Activated effector memory CD4-positive, alpha-beta T cell treated with Interleukin-2 at 50 U/mL for 16 hours (primary cell): Measurements from ENCODE around the gene NAALADL2.
"Not testable (repeated sequence)": the region's sequence is repeated elsewhere in the genome, so short reads cannot be mapped to it uniquely, and the experiment has no call there.

Experiments used
- DNase-seq: peaks from one replicate; pipeline ENCODE4 v3.0.0-alpha.2; 2020

NAALADL2 gene

GRCh38 chr3:175077216-175077615, 218.1 kb downstream of the NAALADL2 start:
- DNase-seq: no peak

DNA sequence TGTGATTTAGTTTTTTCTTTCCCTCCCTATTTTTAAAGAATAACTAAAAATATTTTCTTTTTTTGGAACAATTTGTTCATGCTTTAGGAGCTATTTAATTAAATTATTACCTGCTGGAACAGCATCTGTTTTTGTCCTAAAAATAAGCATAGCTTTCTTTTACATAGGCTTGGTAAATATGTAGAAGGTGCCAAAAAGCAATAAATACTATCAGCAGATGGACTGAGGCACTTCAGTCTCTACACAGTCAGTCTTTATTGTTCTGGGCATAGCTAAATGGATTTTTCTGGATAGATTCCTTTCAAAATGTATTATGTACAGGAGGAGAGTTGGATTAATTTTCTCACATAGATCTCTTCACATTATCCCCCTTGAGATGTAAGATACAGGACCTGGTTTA, 223.5 kb downstream of the NAALADL2 start:
- DNase-seq: no peak

GRCh38 chr3:175087128-175087527, 228.0 kb downstream of the NAALADL2 start:
- DNase-seq: not testable (repeated sequence)

DNA sequence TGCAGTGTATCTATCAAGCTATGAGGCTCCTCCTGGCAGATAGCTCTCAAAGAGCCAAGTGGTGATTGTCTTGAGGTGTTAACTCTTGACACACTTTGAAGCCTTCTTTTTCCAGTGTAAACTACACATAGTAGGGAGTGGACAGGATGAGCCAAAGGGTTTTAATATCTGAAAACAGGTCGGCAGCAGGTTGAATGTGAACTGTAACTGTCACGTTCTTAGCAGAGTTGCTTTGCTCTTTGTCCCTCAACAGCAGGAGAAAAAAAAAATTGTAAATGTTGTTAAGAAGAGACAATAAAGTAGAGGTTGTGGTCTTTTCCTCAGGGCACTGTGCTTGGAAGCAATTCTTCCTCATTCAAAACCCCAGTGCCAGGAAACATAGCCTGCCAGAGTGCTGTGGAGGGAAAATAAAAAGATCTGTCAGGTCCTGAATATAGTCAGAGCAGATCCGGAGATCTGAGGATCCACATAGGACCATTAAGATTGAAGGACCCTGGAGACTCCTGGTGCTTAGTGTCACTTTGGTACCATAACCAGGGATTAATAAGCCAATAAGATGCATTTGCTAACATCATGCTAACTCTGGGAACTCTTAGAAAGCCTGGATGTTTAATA, 229.7 kb downstream of the NAALADL2 start:
- no peak for DNase-seq

DNA sequence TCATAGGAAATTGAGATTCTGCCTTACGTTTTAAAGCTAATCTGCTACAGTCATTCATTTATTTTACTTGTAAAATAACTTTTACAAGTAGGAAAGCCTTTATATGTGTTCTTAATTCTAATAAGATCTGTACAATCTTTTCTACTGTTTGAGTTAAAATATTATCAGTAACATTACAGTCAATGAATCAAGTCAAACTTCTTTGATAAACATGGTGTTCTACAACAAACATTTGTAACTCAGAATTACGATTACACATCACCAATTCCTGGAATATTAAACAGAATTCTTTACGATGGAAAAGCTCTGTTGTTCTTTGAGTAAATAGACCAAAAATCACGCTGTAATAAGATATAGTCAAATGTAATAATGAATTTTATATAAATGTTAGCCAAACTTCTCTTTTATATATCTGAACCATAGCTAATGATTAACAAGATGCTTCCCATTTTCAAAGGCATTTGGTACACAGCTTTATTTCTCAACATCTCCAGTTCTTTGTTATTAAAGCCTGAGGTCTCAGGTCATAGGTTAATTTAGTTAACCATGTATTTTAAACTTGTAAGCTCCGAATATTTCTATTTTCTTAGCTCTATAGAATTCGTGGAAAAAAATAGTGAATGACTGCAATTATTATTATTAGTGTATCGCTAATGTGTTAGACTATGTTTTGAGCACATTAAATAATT, 232.4 kb downstream of the NAALADL2 start:
- no peak for DNase-seq

DNA sequence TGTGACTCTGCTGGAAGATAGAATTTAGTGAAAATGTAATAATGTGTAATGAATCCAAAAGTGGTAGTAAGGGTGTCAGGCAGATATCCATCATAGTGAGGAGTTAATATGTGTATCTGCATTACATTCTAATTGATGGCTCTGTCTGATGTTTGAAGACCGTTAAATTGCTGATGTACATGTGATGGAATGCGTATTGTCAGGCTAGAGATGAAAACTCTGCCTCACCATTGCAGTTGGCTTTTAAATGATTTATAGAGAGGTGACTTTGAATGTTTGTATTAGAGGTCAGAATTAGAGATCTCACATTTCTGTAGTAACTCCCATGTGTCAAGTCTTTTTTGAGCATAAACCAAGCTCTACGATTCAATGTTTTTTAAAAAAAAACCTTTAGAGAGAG, 234.6 kb downstream of the NAALADL2 start:
- DNase-seq: no peak

GRCh38 chr3:175094344-175094743, 235.2 kb downstream of the NAALADL2 start:
- DNase-seq: no peak

GRCh38 chr3:175098644-175099043, 239.5 kb downstream of the NAALADL2 start:
- no peak for DNase-seq

DNA sequence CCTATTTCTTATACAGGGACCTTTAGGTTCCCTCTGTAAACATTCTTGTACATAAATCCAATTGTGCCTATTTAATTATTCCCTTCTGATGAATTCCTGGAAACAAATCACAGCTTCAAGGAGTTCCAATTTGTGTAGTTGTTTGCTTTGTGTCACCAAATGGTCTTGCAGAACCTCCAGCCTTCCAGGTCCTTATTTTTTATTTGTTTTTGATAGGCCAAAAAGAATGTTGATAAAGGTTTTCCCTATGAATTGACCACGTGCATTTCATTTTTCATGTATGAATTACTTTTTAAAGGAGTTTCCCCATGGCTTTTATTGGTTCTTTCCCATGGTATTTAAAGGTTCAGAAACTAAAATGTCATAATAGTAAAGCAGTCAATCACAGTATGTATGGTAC, 243.0 kb downstream of the NAALADL2 start:
- DNase-seq: no peak

DNA sequence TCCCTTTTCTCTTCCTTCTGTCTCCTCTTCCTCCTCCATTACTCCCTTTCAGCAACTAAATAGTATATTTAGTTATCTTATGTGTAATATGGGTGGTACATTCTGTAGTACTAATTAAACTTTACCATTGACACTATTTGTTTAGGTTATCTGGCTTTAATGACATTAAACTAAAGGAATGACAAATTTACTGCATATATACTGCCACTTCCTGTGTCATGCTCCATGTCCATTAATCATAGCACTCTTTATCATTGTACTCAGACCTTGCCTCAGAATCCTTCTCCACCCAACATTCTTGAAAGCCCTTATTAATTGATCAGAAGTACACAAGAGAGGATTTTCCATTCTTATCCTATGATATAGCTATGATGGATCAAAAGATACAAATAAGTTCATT, 244.2 kb downstream of the NAALADL2 start:
- no peak for DNase-seq

GRCh38 chr3:175105066-175105465, 245.9 kb downstream of the NAALADL2 start:
- DNase-seq: no peak

DNA sequence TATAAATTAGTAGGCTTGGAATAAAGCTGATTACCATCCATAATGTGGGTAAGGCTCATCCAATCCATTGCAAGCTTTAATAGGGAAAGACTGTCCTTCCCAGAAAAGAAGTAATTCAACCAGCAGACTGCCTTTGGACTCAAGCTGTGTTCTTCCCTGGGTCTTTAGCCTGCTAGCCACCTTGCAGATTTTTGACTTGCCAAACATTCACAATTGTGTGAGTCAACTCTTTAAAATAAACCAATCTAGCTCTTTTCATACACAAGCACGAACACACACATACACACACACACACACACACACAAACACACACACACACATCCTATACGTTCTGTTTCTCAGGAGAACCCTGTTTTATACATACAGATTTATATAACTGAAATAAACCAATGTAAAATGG, 248.1 kb downstream of the NAALADL2 start:
- no peak for DNase-seq

DNA sequence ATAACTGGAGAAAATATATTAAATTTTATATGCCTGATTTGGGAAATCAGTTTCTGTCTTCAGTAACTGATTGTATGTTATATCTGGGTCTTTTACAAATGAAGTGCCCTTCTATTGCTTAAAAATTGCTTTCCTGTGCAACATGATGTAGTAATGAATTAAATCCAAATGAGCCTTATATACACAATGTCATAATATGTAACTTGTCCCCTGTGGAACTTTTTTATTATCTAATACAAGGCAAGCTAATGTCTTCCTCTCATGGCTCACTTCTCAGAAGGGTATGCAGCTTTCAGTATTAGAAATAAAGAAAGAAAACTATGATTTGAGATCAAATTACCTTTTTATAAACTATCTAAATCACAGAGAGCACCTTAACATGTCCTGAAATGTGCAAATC, 248.9 kb downstream of the NAALADL2 start:
- no peak for DNase-seq

DNA sequence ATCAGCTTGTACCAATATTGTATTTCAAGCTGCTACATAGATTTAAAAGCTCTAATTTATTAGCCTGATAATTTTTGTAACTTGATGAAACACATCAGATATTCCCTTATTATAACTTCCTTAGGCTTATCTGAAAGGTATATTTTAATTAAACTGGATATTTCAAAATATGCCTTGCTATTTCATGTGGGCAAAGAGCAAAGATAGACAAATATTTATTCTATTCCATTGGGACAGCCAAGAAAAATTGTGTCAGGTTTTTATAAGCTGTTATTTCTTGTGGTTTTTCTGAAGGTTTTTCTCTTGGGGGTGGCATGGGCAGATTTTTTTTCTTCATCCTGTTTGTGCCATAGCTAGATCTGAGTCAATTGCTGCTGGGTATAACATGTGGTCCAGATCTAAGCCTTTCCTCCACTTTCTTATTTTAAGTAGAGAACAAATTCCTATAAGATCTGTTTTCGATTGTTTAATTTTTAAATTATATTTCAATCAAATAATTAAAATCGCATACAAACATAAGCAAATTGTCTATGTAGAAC, 249.5 kb downstream of the NAALADL2 start:
- DNase-seq: no peak

DNA sequence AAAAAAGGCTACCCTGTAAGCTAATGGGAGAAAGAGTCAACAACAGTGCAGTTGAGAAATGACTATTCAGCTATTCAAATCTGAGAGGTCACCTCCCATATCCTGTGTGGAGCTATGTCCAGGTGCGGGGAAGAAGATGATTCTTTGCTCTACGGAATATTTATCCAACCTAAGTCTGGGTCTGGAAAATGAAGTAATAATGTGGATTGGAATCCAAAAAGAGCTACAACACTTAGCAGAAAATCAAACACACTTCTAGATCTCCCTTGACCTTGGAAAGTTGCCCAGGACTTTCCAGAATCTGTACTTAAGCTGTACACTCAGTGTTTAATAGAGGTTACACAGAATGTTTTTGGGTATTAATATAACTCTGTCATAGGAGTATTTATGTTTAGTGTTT, 251.9 kb downstream of the NAALADL2 start:
- no peak for DNase-seq

GRCh38 chr3:175118382-175118941, 259.3 kb downstream of the NAALADL2 start:
- no peak for DNase-seq

- DNase-seq: no peak
Measured at GRCh38 chr3:175121225-175121624, 262.1 kb downstream of the NAALADL2 start.

DNA sequence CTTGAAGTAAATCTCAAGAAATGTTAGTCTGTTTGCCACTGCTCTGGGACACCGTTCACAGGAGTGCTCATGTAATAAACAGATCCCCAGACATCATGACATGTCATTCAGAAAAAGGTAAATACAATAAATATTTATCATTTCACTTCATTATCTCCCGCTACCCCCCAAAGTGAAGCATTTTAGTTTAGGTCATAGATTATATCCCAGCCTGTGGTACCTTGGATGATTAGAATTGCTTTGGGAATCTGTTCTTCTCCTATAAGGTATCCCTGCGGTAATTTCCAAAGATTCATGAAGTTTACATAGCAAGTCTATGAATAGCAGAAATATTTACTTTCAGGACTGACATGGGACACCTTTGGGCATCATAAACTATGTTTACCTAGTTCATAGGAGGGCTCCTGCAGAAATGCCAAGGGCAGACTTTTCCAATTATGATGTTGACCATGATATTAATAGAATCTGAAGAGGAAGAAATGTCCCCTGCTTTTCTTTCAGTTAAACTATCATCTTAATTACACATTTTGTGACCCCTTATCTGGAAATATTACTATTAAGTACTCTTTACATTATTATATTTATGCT, 268.0 kb downstream of the NAALADL2 start:
- no peak for DNase-seq

DNA sequence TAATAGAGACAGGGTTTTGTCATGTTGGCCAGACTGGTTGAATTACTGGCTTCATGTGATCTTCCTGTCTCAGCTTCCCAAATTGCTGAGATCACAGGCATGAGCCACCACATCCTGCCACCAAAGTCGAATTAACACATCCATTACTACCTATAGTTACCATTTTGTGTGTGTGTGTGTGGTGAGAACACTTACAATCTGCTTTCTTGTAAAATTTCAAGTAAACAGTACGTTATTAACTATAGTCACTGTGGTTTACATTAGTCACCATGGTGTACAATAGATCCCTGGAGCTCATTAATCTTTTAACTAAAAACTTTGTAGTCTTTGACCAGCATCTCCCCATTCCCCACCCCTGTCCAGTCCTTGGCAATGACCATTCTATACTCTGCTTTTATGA, 270.0 kb downstream of the NAALADL2 start:
- DNase-seq: no peak

DNA sequence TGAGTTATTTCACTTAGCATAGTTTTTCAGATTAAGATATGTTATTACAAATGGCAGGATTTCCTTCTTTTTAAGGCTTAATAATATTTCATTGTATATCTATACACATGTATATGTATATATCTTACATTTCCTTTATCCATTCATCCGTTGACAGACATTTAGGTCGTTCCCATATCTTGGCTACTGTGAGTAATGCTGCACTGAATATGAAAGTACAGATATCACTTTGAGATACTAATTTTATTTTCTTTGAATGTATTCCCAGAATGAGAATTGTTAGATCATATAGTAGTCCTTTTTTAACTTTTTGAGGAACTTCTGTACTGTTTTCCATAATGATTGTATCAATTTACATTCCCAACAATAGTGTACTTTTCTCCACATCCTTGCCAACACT, 270.4 kb downstream of the NAALADL2 start:
- no peak for DNase-seq

DNA sequence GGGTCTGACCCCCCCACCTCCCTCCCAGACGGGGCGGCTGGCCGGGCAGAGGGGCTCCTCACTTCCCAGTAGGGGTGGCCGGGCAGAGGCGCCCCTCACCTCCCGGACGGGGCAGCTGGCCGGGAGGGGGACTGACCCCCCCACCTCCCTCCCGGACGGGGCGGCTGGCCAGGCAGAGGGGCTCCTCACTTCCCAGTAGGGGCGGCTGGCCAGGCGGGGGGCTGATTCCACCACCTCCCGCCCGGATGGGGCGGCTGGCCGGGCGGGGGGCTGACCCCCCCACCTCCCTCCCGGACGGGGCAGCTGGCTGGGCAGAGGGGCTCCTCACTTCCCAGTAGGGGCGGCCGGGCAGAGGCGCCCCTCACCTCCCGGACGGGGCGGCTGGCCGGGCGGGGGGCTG, 272.7 kb downstream of the NAALADL2 start:
- not testable (repeated sequence) for DNase-seq

DNA sequence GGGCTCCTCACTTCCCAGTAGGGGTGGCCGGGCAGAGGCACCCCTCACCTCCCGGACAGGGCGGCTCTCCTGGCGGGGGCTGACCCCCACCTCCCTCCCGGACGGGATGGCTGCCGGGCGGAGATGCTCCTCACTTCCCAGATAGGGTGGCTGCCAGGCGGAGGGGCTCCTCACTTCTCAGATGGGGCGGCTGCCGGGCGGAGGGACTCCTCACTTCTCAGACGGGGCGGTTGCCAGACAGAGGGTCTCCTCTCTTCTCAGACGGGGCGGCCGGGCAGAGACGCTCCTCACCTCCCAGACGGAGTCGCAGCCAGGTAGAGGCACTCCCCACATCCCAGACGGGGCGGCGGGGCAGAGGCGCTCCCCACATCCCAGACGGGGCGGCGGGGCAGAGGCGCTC, 273.6 kb downstream of the NAALADL2 start:
- DNase-seq: not testable (repeated sequence)

DNA sequence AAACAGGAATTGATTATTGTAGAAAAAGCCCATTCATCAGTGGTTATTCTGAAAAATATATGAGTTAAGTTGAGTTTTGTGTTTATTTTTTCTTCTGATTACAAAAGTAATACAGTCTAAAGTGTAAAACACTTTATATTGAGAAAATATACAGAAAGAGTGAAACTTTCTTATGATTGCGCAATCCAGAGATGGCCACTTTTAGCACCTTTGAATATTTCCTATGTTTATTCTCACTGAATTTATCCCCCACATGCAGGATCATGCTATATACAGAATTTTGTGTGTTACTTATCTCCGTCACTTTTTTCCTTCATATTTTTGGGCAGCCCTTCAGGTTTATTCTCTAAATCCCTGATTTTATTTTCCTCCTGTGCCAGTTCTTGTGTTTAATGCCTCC, 285.2 kb downstream of the NAALADL2 start:
- no peak for DNase-seq

- DNase-seq: no peak
Measured at GRCh38 chr3:175146258-175146657, 287.1 kb downstream of the NAALADL2 start.
